PC-3 (cell line): ENCODE measurements around the gene SKOR2. TPM values are rescaled to one million over a fixed set of nuclear protein-coding genes. Genes with fewer than 3 reads are reported as not detected.
A peak's percentile ranks its signal among the peaks of the same experiment; 100 is the strongest.

ENCODE experiments used
- ATAC-seq: fragments of 200-7000 bp; cut with Tn5 transposase; 2 replicates; pipeline ENCODE4 v1.9.1; 2020; ENCODE audit warnings: mild to moderate bottlenecking, moderate library complexity
- BruUV-seq: library from RNA; stranded (reverse); fragments of 400-500 nt; replicated peaks from 2 replicates; lab custom pipeline; 2021; lab: Mats Ljungman, UMichigan
- CTCF ChIA-PET: fragments of 300-600 bp; sonication (Branson Sonifier 250); formaldehyde crosslinking; loops from one replicate; lab custom pipeline; 2022; ENCODE audit warnings: antibody characterized with exemption; lab: Charles Lee
- POLR2A ChIA-PET: fragments of 300-600 bp; sonication (Branson Sonifier 250); formaldehyde crosslinking; loops from one replicate; lab custom pipeline; 2022; ENCODE audit warnings: antibody characterized with exemption; ENCODE audit not compliant: unreplicated experiment; lab: Charles Lee
- DNase-seq: peaks from one replicate; pipeline ENCODE4 v3.0.0-alpha.2; 2015
- H2AFZ ChIP-seq: fragments of 300-600 bp; sonication (generic); 2 replicates; pipeline ENCODE4 v1.6.0; 2016; ENCODE audit warnings: antibody characterized with exemption, low read length
- H3F3A ChIP-seq: fragments of 300-600 bp; sonication (generic); one replicate; pipeline ENCODE4 v1.6.0; 2017; ENCODE audit warnings: antibody characterized with exemption, low read length, control low read depth, mild to moderate bottlenecking; ENCODE audit not compliant: unreplicated experiment
- H3K27ac ChIP-seq: fragments of 300-600 bp; sonication (generic); 2 replicates; pipeline ENCODE4 v1.5.1; 2016; ENCODE audit warnings: mild to moderate bottlenecking, low read length
- H3K27me3 ChIP-seq: fragments of 300-600 bp; sonication (generic); 2 replicates; pipeline ENCODE4 v1.6.1; 2016; ENCODE audit warnings: low read length, mixed read lengths
- H3K36me3 ChIP-seq: fragments of 300-600 bp; sonication (generic); 2 replicates; pipeline ENCODE4 v1.6.1; 2016; ENCODE audit warnings: low read depth, mixed run types, low read length, mixed read lengths
- H3K4me1 ChIP-seq: fragments of 300-600 bp; sonication (generic); 2 replicates; pipeline ENCODE4 v1.5.1; 2016; ENCODE audit warnings: low read length; ENCODE audit not compliant: insufficient read depth
- H3K4me2 ChIP-seq: fragments of 300-600 bp; sonication (generic); 2 replicates; pipeline ENCODE4 v1.6.0; 2016; ENCODE audit warnings: low read length
- H3K4me3 ChIP-seq: fragments of 300-600 bp; sonication (generic); 2 replicates; pipeline ENCODE4 v1.5.1; 2016; ENCODE audit warnings: mild to moderate bottlenecking, low read length, mixed read lengths
- H3K79me2 ChIP-seq: fragments of 300-600 bp; sonication (generic); 2 replicates; pipeline ENCODE4 v1.6.1; 2017; ENCODE audit warnings: low read length, mixed read lengths
- H3K9ac ChIP-seq: fragments of 300-600 bp; sonication (generic); 2 replicates; pipeline ENCODE4 v1.6.0; 2016; ENCODE audit warnings: mild to moderate bottlenecking, low read length
- H3K9me2 ChIP-seq: fragments of 300-600 bp; sonication (generic); replicated peaks from 2 replicates; pipeline ENCODE4 v1.6.1; 2016; ENCODE audit warnings: mixed run types, low read length, mixed read lengths
- H3K9me3 ChIP-seq: fragments of 300-600 bp; sonication (generic); 2 replicates; pipeline ENCODE4 v1.6.1; 2016; ENCODE audit warnings: low read length, mixed read lengths
- H4K20me1 ChIP-seq: fragments of 300-600 bp; sonication (generic); 2 replicates; pipeline ENCODE4 v1.6.1; 2016; ENCODE audit warnings: low read length, mixed read lengths
- EZH2 ChIP-seq: fragments of 300-600 bp; sonication (generic); IDR thresholded peaks from one replicate; pipeline ENCODE4 v1.6.1; 2017; ENCODE audit warnings: antibody characterized with exemption, mild to moderate bottlenecking, low read length; ENCODE audit not compliant: unreplicated experiment
- EZH2phosphoT487 ChIP-seq: fragments of 300-600 bp; sonication (generic); IDR thresholded peaks from 2 replicates; pipeline ENCODE4 v1.6.1; 2018; ENCODE audit warnings: mild to moderate bottlenecking, antibody characterized with exemption, low read length, borderline replicate concordance
- intact Hi-C: fragments of 100-400 bp; cut with micrococcal nuclease; formaldehyde crosslinking; loops from 2 replicates; pipeline ENCODE4 v1.9.0; 2023
- total RNA-seq: library from RNA; depleted of rRNA; stranded (reverse); fragments of >200 nt; gene quantifications from 2 replicates; pipeline ENCODE4 v1.2.3, GENCODE V29; 2014
- TF ChIP-seq, protein P1 (sequence below): fragments of 300-600 bp; sonication (generic); conservative IDR thresholded peaks from 2 replicates; pipeline ENCODE4 v1.5.1; 2017; ENCODE audit warnings: antibody characterized with exemption, low read depth, mild to moderate bottlenecking, low read length

Gene SKOR2
- total RNA-seq, 1 experiment from 2014 or later, result not detected

DNA sequence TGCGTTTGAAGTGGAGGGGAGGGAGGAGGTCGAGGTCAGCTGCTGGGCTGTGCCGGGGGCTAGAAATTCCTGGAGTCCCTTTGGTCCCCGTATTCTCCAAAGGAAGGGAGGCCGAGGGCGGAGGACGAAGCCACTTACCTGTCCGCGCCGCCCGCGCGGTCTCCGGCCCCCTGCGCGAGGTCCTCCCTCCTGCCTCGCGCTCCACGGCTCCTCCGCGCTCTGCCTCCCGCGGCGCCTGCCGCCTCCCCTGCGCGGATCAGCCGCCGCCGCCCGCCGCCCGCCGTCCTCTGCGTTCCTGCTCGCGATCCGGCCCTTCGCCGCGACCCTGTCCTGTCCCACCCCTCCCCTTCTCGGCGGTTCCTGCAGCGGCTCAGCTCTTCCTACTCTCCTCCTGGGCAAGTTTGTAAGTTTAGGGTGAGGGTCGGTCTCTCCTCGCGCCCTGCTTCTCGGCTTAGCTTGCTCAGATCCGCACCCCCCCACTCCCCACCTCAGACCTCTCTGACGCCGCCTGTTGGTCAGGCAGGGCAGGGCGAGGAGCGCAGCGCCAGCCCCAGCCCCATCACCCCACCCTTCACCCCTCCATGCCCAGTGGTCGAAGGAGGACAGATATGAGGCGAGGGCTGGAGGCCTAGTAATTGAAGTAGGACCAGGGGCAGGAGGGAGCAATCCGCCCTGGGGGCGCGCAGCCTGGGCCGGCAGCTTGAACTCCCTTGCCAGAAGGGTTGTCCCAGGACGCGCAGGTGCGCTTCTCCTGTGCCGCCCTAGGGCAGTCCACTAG is 9.7 kb upstream of the SKOR2 start:
- Histone ChIP-seq H3K36me3 (no peaks in the 10 kb centered on the region), H3K4me1 (no peaks in the 10 kb centered on the region), H2AFZ (no peak overlapping the region), H3K4me2 (no peak overlapping the region), H3K9ac (no peak overlapping the region), H3K9me2 (no peaks in the 10 kb centered on the region), H3K9me3 (no peaks in the 10 kb centered on the region), H4K20me1 (no peaks in the 10 kb centered on the region), H3F3A (no peaks in the 10 kb centered on the region), H3K27ac (no peak overlapping the region), H3K79me2 (no peaks in the 10 kb centered on the region), H3K4me3 (no peak overlapping the region), H3K27me3 (no peaks in the 10 kb centered on the region)
- no peak for ATAC-seq
- CTCF ChIA-PET, result interaction anchor here (0.6 kb wide), 1 partner anchor 1677 kb away, joined by 11 read pairs; no protein-coding TSS in a partner anchor
- intact Hi-C loops, result no loop called here
- BruUV-seq, result no TSS peak
- no peak for DNase-seq
- TF ChIP-seq EZH2phosphoT487 (no peak), EZH2 (no peak)
- TF ChIP-seq, protein P1, sequence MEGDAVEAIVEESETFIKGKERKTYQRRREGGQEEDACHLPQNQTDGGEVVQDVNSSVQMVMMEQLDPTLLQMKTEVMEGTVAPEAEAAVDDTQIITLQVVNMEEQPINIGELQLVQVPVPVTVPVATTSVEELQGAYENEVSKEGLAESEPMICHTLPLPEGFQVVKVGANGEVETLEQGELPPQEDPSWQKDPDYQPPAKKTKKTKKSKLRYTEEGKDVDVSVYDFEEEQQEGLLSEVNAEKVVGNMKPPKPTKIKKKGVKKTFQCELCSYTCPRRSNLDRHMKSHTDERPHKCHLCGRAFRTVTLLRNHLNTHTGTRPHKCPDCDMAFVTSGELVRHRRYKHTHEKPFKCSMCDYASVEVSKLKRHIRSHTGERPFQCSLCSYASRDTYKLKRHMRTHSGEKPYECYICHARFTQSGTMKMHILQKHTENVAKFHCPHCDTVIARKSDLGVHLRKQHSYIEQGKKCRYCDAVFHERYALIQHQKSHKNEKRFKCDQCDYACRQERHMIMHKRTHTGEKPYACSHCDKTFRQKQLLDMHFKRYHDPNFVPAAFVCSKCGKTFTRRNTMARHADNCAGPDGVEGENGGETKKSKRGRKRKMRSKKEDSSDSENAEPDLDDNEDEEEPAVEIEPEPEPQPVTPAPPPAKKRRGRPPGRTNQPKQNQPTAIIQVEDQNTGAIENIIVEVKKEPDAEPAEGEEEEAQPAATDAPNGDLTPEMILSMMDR, result no peak
- POLR2A ChIA-PET, result no interaction called here

DNA sequence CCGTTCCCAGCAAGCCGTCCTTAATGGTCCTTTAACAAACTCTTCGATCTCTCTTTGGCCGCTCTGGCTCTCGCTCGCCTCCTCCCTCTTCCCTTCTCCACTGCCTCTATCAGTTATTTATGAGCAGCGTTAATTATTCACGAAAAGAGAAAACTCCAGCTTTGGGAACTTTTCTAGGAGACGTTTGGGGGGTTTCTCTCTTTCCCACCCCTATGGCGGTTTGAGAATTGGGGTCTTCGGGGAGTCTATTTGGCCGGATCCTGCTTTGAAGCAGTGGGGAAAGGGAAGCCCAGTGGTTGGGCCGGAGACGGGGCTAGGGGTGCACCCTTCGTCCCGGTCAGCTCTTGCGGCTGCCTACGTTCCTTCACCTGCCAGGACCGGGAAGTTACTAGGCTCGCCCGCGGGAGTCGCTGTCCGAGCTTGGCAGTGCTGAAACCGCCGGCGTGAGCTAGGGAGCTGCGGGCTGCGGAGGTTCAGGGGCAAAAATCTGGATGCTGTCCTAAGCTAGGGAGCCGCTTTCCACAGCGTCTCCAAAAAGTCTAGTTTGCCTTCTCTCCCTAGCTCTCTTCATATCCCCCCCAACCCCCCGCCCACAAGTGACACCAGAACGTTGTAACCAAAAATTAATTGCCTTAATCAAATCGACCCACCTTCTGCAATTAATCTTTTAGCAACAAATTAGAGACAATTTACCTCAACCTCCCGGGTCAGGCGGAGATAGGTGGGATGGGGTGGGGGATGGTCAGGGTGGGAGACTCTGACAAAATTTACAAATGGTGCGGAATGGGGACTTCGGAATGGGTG is 8.9 kb upstream of the SKOR2 start:
- Histone ChIP-seq H2AFZ (no peak overlapping the region), H4K20me1 (no peaks in the 10 kb centered on the region), H3K4me2 (no peak overlapping the region), H3K36me3 (no peaks in the 10 kb centered on the region), H3K9ac (no peak overlapping the region), H3K4me3 (no peak overlapping the region), H3K79me2 (no peaks in the 10 kb centered on the region), H3K4me1 (no peaks in the 10 kb centered on the region), H3K27me3 (no peaks in the 10 kb centered on the region), H3F3A (no peaks in the 10 kb centered on the region), H3K27ac (no peak overlapping the region), H3K9me2 (no peaks in the 10 kb centered on the region), H3K9me3 (no peaks in the 10 kb centered on the region)
- ChIA-PET POLR2A (no interaction called here), CTCF (no interaction called here)
- intact Hi-C loops, result no loop called here
- BruUV-seq, result no TSS peak
- no peak; the same call in 1 of the 2 replicates for ATAC-seq
- DNase-seq, result peak; percentile 9
- no peak for TF ChIP-seq EZH2phosphoT487
- TF ChIP-seq, protein P1, result no peak
- TF ChIP-seq EZH2, result no peak
